Ascending aorta (tissue), 2 donors: ENCODE data around the gene SRGAP3. TPM values are rescaled to one million over a fixed set of nuclear protein-coding genes. Genes with fewer than 3 reads are reported as not detected.

Experiments used
- DNase-seq, 2 donors: peaks; one replicate each; pipeline ENCODE4 v3.0.0-alpha.2; 2019; ENCODE audit warnings: low spot score in 2 of 2
- H3K27ac ChIP-seq, 2 donors: fragments of 200-600 bp; sonication (generic); one replicate each; pipeline ENCODE4 v1.5.1; 2016 to 2017; ENCODE audit warnings: mild to moderate bottlenecking in 1 of 2
- H3K27me3 ChIP-seq: fragments of 200-600 bp; sonication (generic); one replicate; pipeline ENCODE4 v1.5.1; 2017
- H3K36me3 ChIP-seq, 2 donors: fragments of 200-600 bp; sonication (generic); one replicate each; pipeline ENCODE4 v1.5.1; 2016
- H3K4me1 ChIP-seq, 2 donors: fragments of 200-600 bp; sonication (generic); one replicate each; pipeline ENCODE4 v1.5.1; 2016 to 2017; ENCODE audit warnings: mild to moderate bottlenecking in 1 of 2
- H3K4me3 ChIP-seq, 2 donors: fragments of 200-600 bp; sonication (generic); one replicate each; pipeline ENCODE4 v1.5.1; 2016 to 2017; ENCODE audit warnings: mild to moderate bottlenecking in 1 of 2
- H3K9me3 ChIP-seq, 2 donors: fragments of 200-600 bp; sonication (generic); one replicate each; pipeline ENCODE4 v1.5.1; 2016
- CTCF ChIP-seq, 3 experiments: fragments of 200-600 bp in 2 of 3; fragments of 450-650 bp in 1 of 3; sonication (generic) in 2 of 3; IDR thresholded peaks; one replicate each; pipeline ENCODE4 v1.5.1; 2016 to 2019; ENCODE audit warnings: antibody characterized with exemption in 3 of 3, mild to moderate bottlenecking in 1 of 3, moderate library complexity in 1 of 3
- intact Hi-C: fragments of 100-400 bp; cut with DNase I; formaldehyde crosslinking; loops from one replicate; pipeline ENCODE4 v1.15.1; 2023
- total RNA-seq: library from RNA; depleted of rRNA; stranded (reverse); fragments of >200 nt; gene quantifications from one replicate; pipeline ENCODE4 v1.1.0, GENCODE V29; 2016

SRGAP3 gene
- total RNA-seq, 1 donor from 2014 or later: 1.6 TPM

- no peak for DNase-seq
- H3K27ac ChIP-seq: no peak overlapping the region
- no peaks in the 10 kb centered on the region for H3K9me3 ChIP-seq
- H3K4me1 ChIP-seq: no peaks in the 10 kb centered on the region
- no peak overlapping the region for H3K4me3 ChIP-seq
- no peaks in the 10 kb centered on the region for H3K36me3 ChIP-seq
- intact Hi-C loops: no loop called here
- no peaks in the 10 kb centered on the region for H3K27me3 ChIP-seq
- TF ChIP-seq CTCF (IDR thresholded peaks at IDR 0.05): no peak
Measured at GRCh38 chr3:9190276-9190675, 59.2 kb downstream of the SRGAP3 start.

GRCh38 chr3:9188583-9188982 is 60.9 kb downstream of the SRGAP3 start:
- no peak for DNase-seq
- Histone ChIP-seq H3K27me3 (no peaks in the 10 kb centered on the region), H3K4me1 (no peaks in the 10 kb centered on the region), H3K9me3 (no peaks in the 10 kb centered on the region), H3K4me3 (no peak overlapping the region), H3K36me3 (no peaks in the 10 kb centered on the region), H3K27ac (no peak overlapping the region)
- no peak for TF ChIP-seq CTCF (IDR thresholded peaks at IDR 0.05)
- intact Hi-C loops: no loop called here

- H3K9me3 ChIP-seq: no peaks in the 10 kb centered on the region
- H3K4me3 ChIP-seq: no peak overlapping the region
- intact Hi-C loops: no loop called here
- H3K27ac ChIP-seq: no peak overlapping the region
- TF ChIP-seq CTCF (IDR thresholded peaks at IDR 0.05): no peak
- no peaks in the 10 kb centered on the region for H3K4me1 ChIP-seq
- DNase-seq: no peak
- no peaks in the 10 kb centered on the region for H3K36me3 ChIP-seq
- no peaks in the 10 kb centered on the region for H3K27me3 ChIP-seq
Measured at GRCh38 chr3:9185701-9186100, 63.7 kb downstream of the SRGAP3 start.

- intact Hi-C loops: no loop called here
- no peak overlapping the region for H3K4me3 ChIP-seq
- H3K27ac ChIP-seq: no peak overlapping the region
- TF ChIP-seq CTCF (IDR thresholded peaks at IDR 0.05): no peak
- no peaks in the 10 kb centered on the region for H3K9me3 ChIP-seq
- H3K27me3 ChIP-seq: no peaks in the 10 kb centered on the region
- no peaks in the 10 kb centered on the region for H3K36me3 ChIP-seq
- DNase-seq: no peak
- H3K4me1 ChIP-seq: no peaks in the 10 kb centered on the region
Measured at GRCh38 chr3:9185046-9185445, 64.4 kb downstream of the SRGAP3 start.

GRCh38 chr3:9184461-9184835 is 65.0 kb downstream of the SRGAP3 start:
- Histone ChIP-seq H3K36me3 (no peaks in the 10 kb centered on the region), H3K4me1 (no peaks in the 10 kb centered on the region), H3K27ac (no peak overlapping the region), H3K9me3 (no peaks in the 10 kb centered on the region), H3K27me3 (no peaks in the 10 kb centered on the region), H3K4me3 (no peak overlapping the region)
- no peak for TF ChIP-seq CTCF (IDR thresholded peaks at IDR 0.05)
- no peak for DNase-seq
- intact Hi-C loops: no loop called here

GRCh38 chr3:9183811-9184460 is 65.5 kb downstream of the SRGAP3 start:
- Histone ChIP-seq H3K4me3 (no peak overlapping the region), H3K27ac (no peak overlapping the region), H3K27me3 (no peaks in the 10 kb centered on the region), H3K4me1 (no peaks in the 10 kb centered on the region), H3K9me3 (no peaks in the 10 kb centered on the region), H3K36me3 (no peaks in the 10 kb centered on the region)
- DNase-seq: no peak
- intact Hi-C loops: no loop called here
- no peak for TF ChIP-seq CTCF (IDR thresholded peaks at IDR 0.05)
